HCT116 (cell line): ENCODE data around the gene SLC25A31. TPM values are rescaled to one million over a fixed set of nuclear protein-coding genes. Genes with fewer than 3 reads are reported as not detected.

Experiments used
- ATAC-seq: fragments of 200-7000 bp; cut with Tn5 transposase; 2 replicates; pipeline ENCODE4 v1.9.1; 2020; ENCODE audit warnings: mild to moderate bottlenecking, moderate library complexity
- BruUV-seq: library from RNA; stranded (reverse); fragments of 400-500 nt; replicated peaks from 2 replicates; lab custom pipeline; 2021; lab: Mats Ljungman, UMichigan
- CTCF ChIA-PET: fragments of 300-600 bp; sonication (Branson Sonifier 250); formaldehyde crosslinking; loops from one replicate; lab custom pipeline; 2021; ENCODE audit warnings: antibody characterized with exemption; lab: Charles Lee
- POLR2A ChIA-PET: fragments of 300-600, 350-600 bp; sonication (Branson Sonifier 250); formaldehyde crosslinking; loops from one replicate; lab custom pipeline; 2021; ENCODE audit warnings: antibody characterized with exemption; lab: Charles Lee
- RAD21 ChIA-PET, 2 experiments: fragments of 300-600 bp; sonication (Branson Sonifier 250); formaldehyde crosslinking; loops; one replicate each; lab custom pipeline; 2023; ENCODE audit warnings: low total read pairs in 2 of 2; ENCODE audit not compliant: uncharacterized antibody in 2 of 2, unreplicated experiment in 2 of 2, low non-redundant PET in 1 of 2; lab: Charles Lee
- DNase-seq: peaks from one replicate; pipeline ENCODE4 v3.0.0-alpha.2; 2010; ENCODE audit warnings: low read depth, low spot score
- H2AFZ ChIP-seq: fragments of 200-600 bp; shearing (Covaris generic), sonication (generic); 2 replicates; pipeline ENCODE4 v1.6.1; 2017; ENCODE audit warnings: low read depth, mixed run types, mixed read lengths, antibody characterized with exemption, low read length; ENCODE audit not compliant: poor library complexity, severe bottlenecking
- H3K27ac ChIP-seq: 2 replicates; pipeline ENCODE4 v1.5.1; 2012; ENCODE audit warnings: low read depth, low read length
- H3K27me3 ChIP-seq: fragments of 200-600 bp; sonication (generic); 2 replicates; pipeline ENCODE4 v1.6.1; 2016; ENCODE audit warnings: mixed run types, low read length, mixed read lengths; ENCODE audit not compliant: insufficient read depth
- H3K36me3 ChIP-seq, 2 experiments: fragments of 200-500 bp in 1 of 2; fragments of 200-600 bp in 1 of 2; sonication (Bioruptor generic) in 1 of 2; sonication (generic) in 1 of 2; 2 replicates each; pipeline versions ENCODE4 v1.5.1 to v1.6.1; 2014 to 2016; ENCODE audit warnings: low read length in 2 of 2, inconsistent platforms in 1 of 2, mixed read lengths in 1 of 2, mixed run types in 1 of 2; ENCODE audit not compliant: insufficient read depth in 2 of 2, control insufficient read depth in 1 of 2
- H3K4me1 ChIP-seq, 2 experiments: fragments of 200-600 bp in 1 of 2; sonication (generic) in 1 of 2; 2 replicates each; pipeline versions ENCODE4 v1.5.1 to v1.6.1; 2012 to 2017; ENCODE audit warnings: low read length in 2 of 2, inconsistent platforms in 1 of 2, mild to moderate bottlenecking in 1 of 2, mixed read lengths in 1 of 2, mixed run types in 1 of 2, moderate library complexity in 1 of 2; ENCODE audit not compliant: insufficient read depth in 2 of 2, control insufficient read depth in 1 of 2
- H3K4me2 ChIP-seq: fragments of 200-600 bp; sonication (generic); 2 replicates; pipeline ENCODE4 v1.6.1; 2017; ENCODE audit warnings: mixed run types, low read length, mixed read lengths
- H3K4me3 ChIP-seq, 2 experiments: fragments of 200-600 bp in 1 of 2; sonication (generic) in 1 of 2; replicated peaks in 1 of 2; 2 replicates each; pipeline ENCODE4 v1.5.1; 2011 to 2016; ENCODE audit warnings: low read length in 2 of 2, control low read depth in 1 of 2, low read depth in 1 of 2, mild to moderate bottlenecking in 1 of 2, mixed read lengths in 1 of 2, mixed run types in 1 of 2
- H3K79me2 ChIP-seq: fragments of 200-600 bp; sonication (generic); 2 replicates; pipeline ENCODE4 v1.6.1; 2017; ENCODE audit warnings: mild to moderate bottlenecking, mixed run types, low read length, moderate library complexity, mixed read lengths; ENCODE audit not compliant: insufficient read depth
- H3K9ac ChIP-seq: fragments of 200-600 bp; sonication (generic); 2 replicates; pipeline ENCODE4 v1.6.1; 2016; ENCODE audit warnings: low read length, mixed read lengths
- H3K9me2 ChIP-seq: fragments of 200-600 bp; sonication (generic), shearing (Covaris generic); 2 replicates; pipeline ENCODE4 v1.6.1; 2017; ENCODE audit warnings: mixed run types, mild to moderate bottlenecking, moderate library complexity; ENCODE audit not compliant: insufficient read depth
- H3K9me3 ChIP-seq, 2 experiments: fragments of 200-500 bp in 1 of 2; fragments of 200-600 bp in 1 of 2; sonication (Bioruptor generic) in 1 of 2; sonication (generic) in 1 of 2; 2 replicates each; pipeline ENCODE4 v1.6.1; 2014 to 2017; ENCODE audit warnings: low read length in 2 of 2, mixed read lengths in 2 of 2, inconsistent platforms in 1 of 2, low read depth in 1 of 2, mild to moderate bottlenecking in 1 of 2, mixed run types in 1 of 2, moderate library complexity in 1 of 2; ENCODE audit not compliant: control insufficient read depth in 1 of 2, insufficient read depth in 1 of 2
- H4K20me1 ChIP-seq: fragments of 200-600 bp; sonication (generic), shearing (Covaris generic); 2 replicates; pipeline ENCODE4 v1.6.1; 2017; ENCODE audit warnings: mixed run types, mild to moderate bottlenecking, moderate library complexity; ENCODE audit not compliant: insufficient read depth
- ATF3 ChIP-seq: IDR thresholded peaks from 2 replicates; pipeline ENCODE4 v1.6.1; 2012
- CBX3 ChIP-seq: IDR thresholded peaks from 2 replicates; pipeline ENCODE4 v1.6.1; 2012; ENCODE audit warnings: low read depth
- CEBPB ChIP-seq: IDR thresholded peaks from 2 replicates; pipeline ENCODE4 v1.6.1; 2012; ENCODE audit warnings: low read depth
- CTCF ChIP-seq, 3 experiments: fragments of 200-600 bp in 1 of 3; sonication (generic) in 1 of 3; IDR thresholded peaks in 2 of 3; conservative IDR thresholded peaks in 1 of 3; 2 replicates each; pipeline ENCODE4 v1.5.1; 2012 to 2017; ENCODE audit warnings: low read depth in 2 of 3, low read length in 2 of 3, antibody characterized with exemption in 1 of 3, borderline replicate concordance in 1 of 3, control low read depth in 1 of 3, mild to moderate bottlenecking in 1 of 3, mixed read lengths in 1 of 3, mixed run types in 1 of 3, moderate library complexity in 1 of 3; ENCODE audit not compliant: insufficient read depth in 1 of 3
- ELF1 ChIP-seq: IDR thresholded peaks from 2 replicates; pipeline ENCODE4 v1.6.1; 2012; ENCODE audit warnings: low read depth, borderline replicate concordance
- EZH2 ChIP-seq: fragments of 200-600 bp; sonication (generic); IDR thresholded peaks from 2 replicates; pipeline ENCODE4 v1.6.1; 2017; ENCODE audit warnings: antibody characterized with exemption, mixed run types
- EZH2phosphoT487 ChIP-seq: fragments of 200-600 bp; IDR thresholded peaks from 2 replicates; pipeline ENCODE4 v1.6.1; 2018; ENCODE audit warnings: antibody characterized with exemption, borderline replicate concordance
- FOSL1 ChIP-seq: IDR thresholded peaks from 2 replicates; pipeline ENCODE4 v1.6.1; 2012; ENCODE audit warnings: low read depth
- JUND ChIP-seq: IDR thresholded peaks from 2 replicates; pipeline ENCODE4 v1.6.1; 2012
- MAX ChIP-seq: IDR thresholded peaks from 2 replicates; pipeline ENCODE4 v1.6.1; 2012
- POLR2A ChIP-seq: IDR thresholded peaks from 2 replicates; pipeline ENCODE4 v1.7.0; 2011; ENCODE audit warnings: borderline replicate concordance; ENCODE audit not compliant: insufficient read depth, insufficient read length; ENCODE audit errors: extremely low read depth
- POLR2AphosphoS5 ChIP-seq: IDR thresholded peaks from 2 replicates; pipeline ENCODE4 v1.6.1; 2011; ENCODE audit warnings: mild to moderate bottlenecking, low read depth, low read length, moderate library complexity
- RAD21 ChIP-seq: IDR thresholded peaks from 2 replicates; pipeline ENCODE4 v1.6.1; 2012; ENCODE audit warnings: low read depth, mild to moderate bottlenecking
- SIN3A ChIP-seq: IDR thresholded peaks from 2 replicates; pipeline ENCODE4 v1.6.1; 2012; ENCODE audit warnings: low read depth
- SP1 ChIP-seq: IDR thresholded peaks from 2 replicates; pipeline ENCODE4 v1.6.1; 2012; ENCODE audit warnings: low read depth
- SRF ChIP-seq: IDR thresholded peaks from 2 replicates; pipeline ENCODE4 v1.6.1; 2012; ENCODE audit warnings: low read depth
- TCF7L2 ChIP-seq: IDR thresholded peaks from 2 replicates; pipeline ENCODE4 v1.7.0; 2011; ENCODE audit warnings: borderline replicate concordance, inconsistent platforms; ENCODE audit not compliant: insufficient read depth, insufficient read length; ENCODE audit errors: extremely low read depth
- YY1 ChIP-seq: IDR thresholded peaks from 2 replicates; pipeline ENCODE4 v1.6.1; 2011; ENCODE audit warnings: low read length, low read depth, moderate library complexity, mild to moderate bottlenecking; ENCODE audit not compliant: insufficient replicate concordance; ENCODE audit errors: extremely low read depth
- ZFX ChIP-seq: fragments of 450-650 bp; IDR thresholded peaks from 2 replicates; pipeline ENCODE4 v1.6.1; 2017
- ZNF274 ChIP-seq: fragments of 200-500 bp; sonication (Bioruptor generic); IDR thresholded peaks from 2 replicates; pipeline ENCODE4 v1.6.1; 2014; ENCODE audit warnings: mild to moderate bottlenecking, low read depth, low read length, inconsistent platforms
- intact Hi-C: fragments of 100-400 bp; cut with micrococcal nuclease; formaldehyde crosslinking; loops from 2 replicates; pipeline ENCODE4 v1.10.0; 2022
- total RNA-seq: library from RNA; stranded (reverse); gene quantifications from one replicate; pipeline ENCODE4 v1.2.1, GENCODE V29; 2021; ENCODE audit not compliant: unreplicated experiment

SLC25A31 gene
- total RNA-seq, 1 experiment from 2014 or later, result not detected

GRCh38 chr4:127687580-127687979 lies 42.6 kb upstream of the SLC25A31 start:
- Histone ChIP-seq H3K9me3 (no peaks in the 10 kb centered on the region), H3K79me2 (no peaks in the 10 kb centered on the region), H3K27me3 (no peaks in the 10 kb centered on the region), H3K36me3 (no peaks in the 10 kb centered on the region; a peak in 1 of 4 replicates), H3K27ac (no peak overlapping the region), H4K20me1 (no peaks in the 10 kb centered on the region), H3K4me3 (no peak overlapping the region), H3K4me1 (peaks cover 9 to 27% of the 10 kb centered on the region in 2 experiments), H3K9me2 (no peaks in the 10 kb centered on the region), H3K4me2 (no peak overlapping the region), H2AFZ (no peak overlapping the region), H3K9ac (no peak overlapping the region)
- intact Hi-C loops, result no loop called here
- ChIA-PET RAD21 (no interaction called here), CTCF (no interaction called here), POLR2A (no interaction called here)
- ATAC-seq (no peak), DNase-seq (no peak)
- TF ChIP-seq EZH2 (no peak), POLR2AphosphoS5 (no peak), SP1 (no peak), ZFX (no peak), YY1 (no peak), FOSL1 (no peak), ATF3 (no peak), ZNF274 (no peak), CBX3 (no peak), EZH2phosphoT487 (no peak)
- BruUV-seq, result no TSS peak

GRCh38 chr4:127698789-127699200 lies 31.4 kb upstream of the SLC25A31 start:
- ChIA-PET POLR2A (no interaction called here), RAD21 (no interaction called here), CTCF (no interaction called here)
- Histone ChIP-seq H3K79me2 (no peaks in the 10 kb centered on the region), H2AFZ (no peak overlapping the region), H3K9me3 (no peaks in the 10 kb centered on the region), H4K20me1 (no peaks in the 10 kb centered on the region), H3K4me3 (no peak overlapping the region; a peak in 1 of 4 replicates), H3K27ac (peak overlapping the region; percentile 22; the same call in 1 of the 2 replicates), H3K9ac (no peak overlapping the region), H3K36me3 (0 out of 4 replicates have a peak, but pooled peaks cover 0 to 4% of the 10 kb centered on the region in 2 experiments), H3K27me3 (no peaks in the 10 kb centered on the region), H3K9me2 (no peaks in the 10 kb centered on the region), H3K4me1 (peaks cover 13 to 17% of the 10 kb centered on the region in 2 experiments), H3K4me2 (peak overlapping the region; percentile 46)
- peak; percentile 98 for ATAC-seq
- intact Hi-C loops, result no loop called here
- BruUV-seq, result no TSS peak
- peak; percentile 81 for DNase-seq
- TF ChIP-seq CBX3 (peak; percentile 80), ELF1 (no peak), ZFX (no peak), ATF3 (peak; percentile 47; the same call in 1 of the 2 replicates), CEBPB (peak; percentile 93), SP1 (peak; percentile 77), RAD21 (no peak; the same call in 1 of the 2 replicates), SRF (no peak), YY1 (no peak), CTCF (IDR thresholded peaks at IDR 0.05 in 2 of 3, conservative IDR thresholded peaks at IDR 0.05 in 1 of 3; ENCODE audit: borderline replicate concordance in 1 of 3, insufficient read depth in 1 of 3, low read depth in 2 of 3, low read length in 2 of 3) (no peak), POLR2AphosphoS5 (no peak), FOSL1 (peak; percentile 80), TCF7L2 (peak; percentile 16), MAX (peak; percentile 46), JUND (peak; percentile 85), POLR2A (no peak), EZH2 (no peak), SIN3A (peak; percentile 66)
